ENCODE results near the gene PHLDB2.
A peak's percentile ranks its signal among the peaks of the same experiment; 100 is the strongest.

PHLDB2 gene

GRCh38 chr3:111929484-111929883 is 70.4 kb downstream of the PHLDB2 start:
- DNase-seq = no peak

- peak; percentile 53 for DNase-seq
Measured at GRCh38 chr3:111932946-111933345, 73.9 kb downstream of the PHLDB2 start.

GRCh38 chr3:111936191-111936841 is 77.3 kb downstream of the PHLDB2 start:
- no peak for DNase-seq

- DNase-seq = no peak
Measured at GRCh38 chr3:111936967-111937366, 77.9 kb downstream of the PHLDB2 start.

- DNase-seq = no peak
Measured at GRCh38 chr3:111937871-111938270, 78.8 kb downstream of the PHLDB2 start.

GRCh38 chr3:111939873-111940272 is 80.8 kb downstream of the PHLDB2 start:
- no peak for DNase-seq

- DNase-seq = no peak
Measured at GRCh38 chr3:111943533-111943932, 84.5 kb downstream of the PHLDB2 start.

GRCh38 chr3:111944372-111944771 is 85.3 kb downstream of the PHLDB2 start:
- DNase-seq = no peak

GRCh38 chr3:111947231-111947630 is 88.2 kb downstream of the PHLDB2 start:
- no peak for DNase-seq

- DNase-seq = no peak
Measured at GRCh38 chr3:111948786-111949185, 89.7 kb downstream of the PHLDB2 start.

- DNase-seq = no peak
Measured at GRCh38 chr3:111949712-111950111, 90.6 kb downstream of the PHLDB2 start.

- DNase-seq = no peak
Measured at GRCh38 chr3:111951032-111951431, 92.0 kb downstream of the PHLDB2 start.

GRCh38 chr3:111952086-111952485 is 93.0 kb downstream of the PHLDB2 start:
- DNase-seq = no peak

GRCh38 chr3:111952866-111953450 is 93.9 kb downstream of the PHLDB2 start:
- no peak for DNase-seq

GRCh38 chr3:111954228-111954990 is 95.3 kb downstream of the PHLDB2 start:
- DNase-seq = no peak

- DNase-seq = no peak
Measured at GRCh38 chr3:111955876-111956275, 96.8 kb downstream of the PHLDB2 start.

GRCh38 chr3:111956449-111956848 is 97.4 kb downstream of the PHLDB2 start:
- no peak for DNase-seq

GRCh38 chr3:111956995-111957734 is 98.1 kb downstream of the PHLDB2 start:
- no peak for DNase-seq

- DNase-seq = no peak
Measured at GRCh38 chr3:111961461-111962164, 102.5 kb downstream of the PHLDB2 start.

GRCh38 chr3:111963424-111963823 is 104.4 kb downstream of the PHLDB2 start:
- no peak for DNase-seq

GRCh38 chr3:111965484-111965883 is 106.4 kb downstream of the PHLDB2 start:
- DNase-seq = no peak

GRCh38 chr3:111967068-111967467 is 108.0 kb downstream of the PHLDB2 start:
- no peak for DNase-seq

Measured in hematopoietic multipotent progenitor cell treated with erythropoietin and hydrocortisone succinate and interleukin-3 and kit ligand, for 8 days (in vitro differentiated cells).